SK-N-SH treated with all-trans-retinoic acid at 6 μM for 48 hours (cell line): ENCODE results near the gene NSFL1C.

Experiments used
- ATAC-seq: fragments of 200-7000 bp; cut with Tn5 transposase; 3 replicates; pipeline ENCODE4 v1.9.1; 2020; ENCODE audit warnings: mild to moderate bottlenecking, moderate library complexity
- ARNTL ChIP-seq: fragments of 450-650 bp; formaldehyde crosslinking; IDR thresholded peaks from 2 replicates; pipeline ENCODE4 v1.5.0; 2020; ENCODE audit warnings: low read depth, mild to moderate bottlenecking, moderate library complexity, borderline replicate concordance
- BACH2 ChIP-seq: fragments of 250-450 bp; sonication (Bioruptor Pico); IDR thresholded peaks from 2 replicates; pipeline ENCODE4 v1.9.0; 2021; ENCODE audit warnings: mild to moderate bottlenecking, borderline replicate concordance
- CSDC2 ChIP-seq: fragments of 250-450 bp; sonication (Bioruptor Pico); IDR thresholded peaks from 2 replicates; pipeline ENCODE4 v1.5.0; 2020; ENCODE audit warnings: mild to moderate bottlenecking, moderate library complexity
- ESRRG ChIP-seq: fragments of 250-450 bp; sonication (Bioruptor Pico); IDR thresholded peaks from 2 replicates; pipeline ENCODE4 v1.6.1; 2021; ENCODE audit warnings: mild to moderate bottlenecking
- GLIS3 ChIP-seq: fragments of 250-450 bp; sonication (Bioruptor Pico); IDR thresholded peaks from 2 replicates; pipeline ENCODE4 v1.5.0; 2020; ENCODE audit warnings: mild to moderate bottlenecking, moderate library complexity
- ISL1 ChIP-seq: fragments of 250-450 bp; sonication (Bioruptor Pico); IDR thresholded peaks from 2 replicates; pipeline ENCODE4 v2.1.2; 2022; ENCODE audit warnings: mild to moderate bottlenecking, moderate library complexity
- OSR1 ChIP-seq: fragments of 250-450 bp; sonication (Bioruptor Pico); IDR thresholded peaks from 2 replicates; pipeline ENCODE4 v1.8.0; 2022; ENCODE audit warnings: moderate library complexity, mild to moderate bottlenecking, inconsistent platforms
- PPARA ChIP-seq: fragments of 250-450 bp; sonication (Bioruptor Pico); IDR thresholded peaks from 2 replicates; pipeline ENCODE4 v1.5.0; 2020; ENCODE audit warnings: mild to moderate bottlenecking, borderline replicate concordance
- RARB ChIP-seq: fragments of 250-450 bp; sonication (Bioruptor Pico); IDR thresholded peaks from 2 replicates; pipeline ENCODE4 v1.8.0; 2021; ENCODE audit warnings: mild to moderate bottlenecking, moderate library complexity
- SNAI2 ChIP-seq: fragments of 250-450 bp; sonication (Bioruptor Pico); IDR thresholded peaks from 2 replicates; pipeline ENCODE4 v1.5.0; 2020; ENCODE audit warnings: mild to moderate bottlenecking, moderate library complexity
- TCF4 ChIP-seq: fragments of 250-450 bp; sonication (Bioruptor Pico); IDR thresholded peaks from 2 replicates; pipeline ENCODE4 v1.8.0; 2021; ENCODE audit warnings: mild to moderate bottlenecking, moderate library complexity, borderline replicate concordance
- TOX ChIP-seq: fragments of 250-450 bp; sonication (Bioruptor Pico); IDR thresholded peaks from 2 replicates; pipeline ENCODE4 v1.8.0; 2021; ENCODE audit warnings: mild to moderate bottlenecking, moderate library complexity, borderline replicate concordance
- ZC3H10 ChIP-seq: fragments of 250-450 bp; sonication (Bioruptor Pico); IDR thresholded peaks from 2 replicates; pipeline ENCODE4 v1.5.1; 2021; ENCODE audit warnings: mild to moderate bottlenecking, moderate library complexity
- ZFP3 ChIP-seq: fragments of 250-450 bp; sonication (Bioruptor Pico); IDR thresholded peaks from 2 replicates; pipeline ENCODE4 v1.5.0; 2020; ENCODE audit warnings: mild to moderate bottlenecking, moderate library complexity
- ZNF565 ChIP-seq: fragments of 450-650 bp; formaldehyde crosslinking; conservative IDR thresholded peaks from 2 replicates; pipeline ENCODE4 v1.5.0; 2020; ENCODE audit warnings: low read depth, mild to moderate bottlenecking, moderate library complexity
- ZNF70 ChIP-seq: fragments of 450-650 bp; formaldehyde crosslinking; IDR thresholded peaks from 2 replicates; pipeline ENCODE4 v1.5.0; 2020; ENCODE audit warnings: mild to moderate bottlenecking, moderate library complexity
- ZNF8 ChIP-seq: fragments of 450-650 bp; formaldehyde crosslinking; IDR thresholded peaks from 2 replicates; pipeline ENCODE4 v1.5.0; 2020; ENCODE audit warnings: mild to moderate bottlenecking, moderate library complexity
- TF ChIP-seq, protein P1 (sequence below): fragments of 250-450 bp; sonication (Bioruptor Pico); IDR thresholded peaks from 2 replicates; pipeline ENCODE4 v1.5.1; 2020; ENCODE audit warnings: low read depth, mild to moderate bottlenecking, moderate library complexity
- TF ChIP-seq, protein P2 (sequence below): fragments of 250-450 bp; sonication (Bioruptor Pico); IDR thresholded peaks from 2 replicates; pipeline ENCODE4 v1.5.0; 2020; ENCODE audit warnings: mild to moderate bottlenecking, moderate library complexity
- TF ChIP-seq, protein P3 (sequence below): fragments of 250-450 bp; sonication (Bioruptor Pico); IDR thresholded peaks from 2 replicates; pipeline ENCODE4 v1.5.1; 2021; ENCODE audit warnings: mild to moderate bottlenecking, moderate library complexity
- TF ChIP-seq, protein P4 (sequence below): fragments of 250-450 bp; sonication (Bioruptor Pico); IDR thresholded peaks from 2 replicates; pipeline ENCODE4 v1.8.0; 2020; ENCODE audit warnings: mild to moderate bottlenecking, moderate library complexity, borderline replicate concordance

The NSFL1C gene

DNA sequence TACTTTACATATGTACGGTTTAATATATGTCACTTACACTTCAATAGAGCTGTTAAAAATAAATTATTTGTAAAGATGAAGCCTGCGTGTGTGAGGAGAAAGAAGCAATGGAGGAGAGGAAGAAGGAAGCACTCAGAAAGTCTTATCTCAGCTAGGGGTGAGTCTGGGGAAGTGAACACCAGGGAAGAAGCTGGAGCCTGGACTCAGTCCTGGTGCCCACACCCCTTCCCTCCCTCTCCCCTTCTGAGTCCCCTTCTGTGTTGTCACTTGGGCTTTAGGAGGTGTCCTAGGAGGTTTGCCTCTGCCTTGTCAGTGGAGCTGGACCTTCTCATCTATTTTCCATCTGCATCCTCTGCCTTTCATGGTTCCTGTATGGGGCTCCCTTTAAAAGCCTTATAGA, 22.7 kb upstream of the NSFL1C start:
- TF ChIP-seq ISL1 (CRISPR knock-in tag), result no peak
- no peak for TF ChIP-seq PPARA (CRISPR knock-in tag)
- no peak for TF ChIP-seq ZNF70
- TF ChIP-seq ZFP3, result no peak
- no peak for TF ChIP-seq TCF4 (CRISPR knock-in tag)
- ATAC-seq, result no peak

DNA sequence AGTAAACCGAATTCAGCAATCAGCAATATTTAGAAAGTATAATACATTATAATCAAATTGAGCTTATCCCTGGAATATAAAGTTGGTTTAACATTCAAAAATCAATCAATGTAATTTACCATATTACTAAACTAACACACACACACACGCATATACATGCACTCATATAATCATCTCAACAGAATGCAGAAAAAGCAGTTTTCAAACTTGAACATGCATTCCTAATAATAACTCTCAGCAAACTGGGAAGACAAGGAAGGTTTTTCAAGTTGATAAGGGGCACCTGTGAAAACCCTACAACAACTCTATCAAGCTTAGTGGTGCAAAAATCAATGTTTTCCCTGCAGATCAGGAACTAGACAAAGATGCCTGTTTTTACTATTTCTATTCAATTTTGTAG, 19.9 kb upstream of the NSFL1C start:
- no peak for TF ChIP-seq ZNF8 (CRISPR knock-in tag)
- TF ChIP-seq ZC3H10, result no peak
- TF ChIP-seq ZFP3, result no peak
- no peak for TF ChIP-seq ESRRG
- TF ChIP-seq CSDC2 (CRISPR knock-in tag), result no peak
- TF ChIP-seq, protein P1, sequence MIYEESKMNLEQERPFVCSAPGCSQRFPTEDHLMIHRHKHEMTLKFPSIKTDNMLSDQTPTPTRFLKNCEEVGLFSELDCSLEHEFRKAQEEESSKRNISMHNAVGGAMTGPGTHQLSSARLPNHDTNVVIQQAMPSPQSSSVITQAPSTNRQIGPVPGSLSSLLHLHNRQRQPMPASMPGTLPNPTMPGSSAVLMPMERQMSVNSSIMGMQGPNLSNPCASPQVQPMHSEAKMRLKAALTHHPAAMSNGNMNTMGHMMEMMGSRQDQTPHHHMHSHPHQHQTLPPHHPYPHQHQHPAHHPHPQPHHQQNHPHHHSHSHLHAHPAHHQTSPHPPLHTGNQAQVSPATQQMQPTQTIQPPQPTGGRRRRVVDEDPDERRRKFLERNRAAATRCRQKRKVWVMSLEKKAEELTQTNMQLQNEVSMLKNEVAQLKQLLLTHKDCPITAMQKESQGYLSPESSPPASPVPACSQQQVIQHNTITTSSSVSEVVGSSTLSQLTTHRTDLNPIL (CRISPR knock-in tag), result no peak
- TF ChIP-seq ISL1 (CRISPR knock-in tag), result no peak
- no peak for TF ChIP-seq TCF4 (CRISPR knock-in tag)
- TF ChIP-seq OSR1 (CRISPR knock-in tag), result no peak
- TF ChIP-seq SNAI2 (CRISPR knock-in tag), result no peak
- TF ChIP-seq PPARA (CRISPR knock-in tag), result no peak
- TF ChIP-seq ARNTL (CRISPR knock-in tag), result no peak
- TF ChIP-seq ZNF70, result no peak
- TF ChIP-seq ZNF565, result no peak
- no peak for ATAC-seq

DNA sequence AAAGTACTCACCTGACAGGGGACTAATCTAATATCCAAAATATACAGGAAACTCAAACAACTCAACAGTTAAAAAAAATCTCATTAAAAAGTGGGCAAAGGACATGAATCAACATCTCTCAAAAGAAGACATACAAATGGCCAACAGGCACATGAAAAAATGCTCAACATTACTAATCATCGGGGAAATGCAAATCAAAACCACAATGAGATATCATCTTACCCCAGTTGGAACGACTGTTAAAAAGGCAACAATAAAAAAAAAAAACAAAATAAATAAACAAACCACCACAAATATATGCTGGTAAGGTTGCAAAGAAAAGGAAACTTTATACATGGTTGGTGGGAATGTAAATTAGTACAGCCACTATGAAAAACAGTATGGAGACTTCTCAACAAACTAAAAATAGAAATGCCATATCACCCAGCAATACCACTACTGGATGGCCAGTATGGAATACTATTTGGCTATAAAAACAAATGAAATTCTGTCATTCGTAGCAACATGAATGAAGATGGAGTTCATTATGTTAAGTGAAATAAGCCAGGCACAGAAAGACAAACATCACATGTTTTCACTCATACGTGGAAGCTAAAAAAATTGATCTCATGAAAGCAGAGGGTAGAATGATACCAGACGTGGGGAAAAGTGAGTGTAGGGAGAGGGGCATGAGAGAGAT, 17.9 kb upstream of the NSFL1C start:
- ATAC-seq, result no peak
- TF ChIP-seq ISL1 (CRISPR knock-in tag) (no peak), ESRRG (no peak), ZC3H10 (no peak), ZNF70 (no peak), TCF4 (CRISPR knock-in tag) (no peak), ZNF8 (CRISPR knock-in tag) (no peak), BACH2 (CRISPR knock-in tag) (no peak), ZNF565 (no peak), GLIS3 (CRISPR knock-in tag) (no peak), RARB (CRISPR knock-in tag) (no peak)
- TF ChIP-seq, protein P2, sequence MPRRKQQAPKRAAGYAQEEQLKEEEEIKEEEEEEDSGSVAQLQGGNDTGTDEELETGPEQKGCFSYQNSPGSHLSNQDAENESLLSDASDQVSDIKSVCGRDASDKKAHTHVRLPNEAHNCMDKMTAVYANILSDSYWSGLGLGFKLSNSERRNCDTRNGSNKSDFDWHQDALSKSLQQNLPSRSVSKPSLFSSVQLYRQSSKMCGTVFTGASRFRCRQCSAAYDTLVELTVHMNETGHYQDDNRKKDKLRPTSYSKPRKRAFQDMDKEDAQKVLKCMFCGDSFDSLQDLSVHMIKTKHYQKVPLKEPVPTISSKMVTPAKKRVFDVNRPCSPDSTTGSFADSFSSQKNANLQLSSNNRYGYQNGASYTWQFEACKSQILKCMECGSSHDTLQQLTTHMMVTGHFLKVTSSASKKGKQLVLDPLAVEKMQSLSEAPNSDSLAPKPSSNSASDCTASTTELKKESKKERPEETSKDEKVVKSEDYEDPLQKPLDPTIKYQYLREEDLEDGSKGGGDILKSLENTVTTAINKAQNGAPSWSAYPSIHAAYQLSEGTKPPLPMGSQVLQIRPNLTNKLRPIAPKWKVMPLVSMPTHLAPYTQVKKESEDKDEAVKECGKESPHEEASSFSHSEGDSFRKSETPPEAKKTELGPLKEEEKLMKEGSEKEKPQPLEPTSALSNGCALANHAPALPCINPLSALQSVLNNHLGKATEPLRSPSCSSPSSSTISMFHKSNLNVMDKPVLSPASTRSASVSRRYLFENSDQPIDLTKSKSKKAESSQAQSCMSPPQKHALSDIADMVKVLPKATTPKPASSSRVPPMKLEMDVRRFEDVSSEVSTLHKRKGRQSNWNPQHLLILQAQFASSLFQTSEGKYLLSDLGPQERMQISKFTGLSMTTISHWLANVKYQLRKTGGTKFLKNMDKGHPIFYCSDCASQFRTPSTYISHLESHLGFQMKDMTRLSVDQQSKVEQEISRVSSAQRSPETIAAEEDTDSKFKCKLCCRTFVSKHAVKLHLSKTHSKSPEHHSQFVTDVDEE (CRISPR knock-in tag), result no peak
- TF ChIP-seq, protein P1 (CRISPR knock-in tag), result no peak
- TF ChIP-seq, protein P3, sequence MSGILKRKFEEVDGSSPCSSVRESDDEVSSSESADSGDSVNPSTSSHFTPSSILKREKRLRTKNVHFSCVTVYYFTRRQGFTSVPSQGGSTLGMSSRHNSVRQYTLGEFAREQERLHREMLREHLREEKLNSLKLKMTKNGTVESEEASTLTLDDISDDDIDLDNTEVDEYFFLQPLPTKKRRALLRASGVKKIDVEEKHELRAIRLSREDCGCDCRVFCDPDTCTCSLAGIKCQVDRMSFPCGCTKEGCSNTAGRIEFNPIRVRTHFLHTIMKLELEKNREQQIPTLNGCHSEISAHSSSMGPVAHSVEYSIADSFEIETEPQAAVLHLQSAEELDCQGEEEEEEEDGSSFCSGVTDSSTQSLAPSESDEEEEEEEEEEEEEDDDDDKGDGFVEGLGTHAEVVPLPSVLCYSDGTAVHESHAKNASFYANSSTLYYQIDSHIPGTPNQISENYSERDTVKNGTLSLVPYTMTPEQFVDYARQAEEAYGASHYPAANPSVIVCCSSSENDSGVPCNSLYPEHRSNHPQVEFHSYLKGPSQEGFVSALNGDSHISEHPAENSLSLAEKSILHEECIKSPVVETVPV (CRISPR knock-in tag), result no peak
- TF ChIP-seq, all 23 proteins: peak for 0

DNA sequence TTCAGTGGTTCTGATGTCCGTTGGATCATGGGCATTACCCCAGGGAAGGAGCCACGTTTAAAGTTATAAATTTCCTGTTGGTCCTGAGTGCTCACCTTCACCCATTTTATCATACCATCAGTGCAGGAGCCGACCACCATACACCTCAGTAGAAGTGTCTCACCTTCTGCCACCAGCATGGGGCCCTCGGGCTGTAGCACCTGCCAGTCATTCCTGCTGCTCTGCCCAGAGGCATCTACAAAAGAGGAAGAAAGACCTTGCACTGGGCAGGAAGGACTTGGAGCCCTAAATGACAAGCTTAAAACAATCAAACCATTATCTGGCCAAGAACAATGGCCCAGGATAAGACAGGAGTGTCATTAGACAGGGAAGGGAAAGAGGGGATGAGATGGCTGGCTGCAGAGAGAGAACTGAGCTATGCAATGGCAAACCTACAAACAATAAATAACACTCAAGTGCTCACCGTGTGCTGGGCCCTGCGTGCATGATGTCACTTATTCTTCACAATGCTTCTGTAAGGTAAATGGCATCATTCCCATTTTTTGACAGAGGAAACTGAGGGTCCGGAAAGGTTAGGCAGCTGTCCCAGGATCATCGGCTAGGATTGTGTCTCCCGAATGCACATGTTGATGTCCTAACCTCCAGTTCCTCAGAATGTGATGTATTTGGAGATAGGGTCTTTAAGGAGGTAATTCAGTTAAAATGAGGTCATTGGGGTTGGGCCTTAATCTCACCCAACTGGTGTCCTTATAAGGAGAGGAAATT, 13.4 kb upstream of the NSFL1C start:
- ATAC-seq, result no peak
- TF ChIP-seq ESRRG (no peak), GLIS3 (CRISPR knock-in tag) (no peak), CSDC2 (CRISPR knock-in tag) (no peak), ZNF8 (CRISPR knock-in tag) (no peak), RARB (CRISPR knock-in tag) (no peak), TOX (no peak), TCF4 (CRISPR knock-in tag) (no peak), ZNF70 (no peak), ZNF565 (no peak), PPARA (CRISPR knock-in tag) (no peak), BACH2 (CRISPR knock-in tag) (no peak), SNAI2 (CRISPR knock-in tag) (no peak)
- TF ChIP-seq, protein P4, sequence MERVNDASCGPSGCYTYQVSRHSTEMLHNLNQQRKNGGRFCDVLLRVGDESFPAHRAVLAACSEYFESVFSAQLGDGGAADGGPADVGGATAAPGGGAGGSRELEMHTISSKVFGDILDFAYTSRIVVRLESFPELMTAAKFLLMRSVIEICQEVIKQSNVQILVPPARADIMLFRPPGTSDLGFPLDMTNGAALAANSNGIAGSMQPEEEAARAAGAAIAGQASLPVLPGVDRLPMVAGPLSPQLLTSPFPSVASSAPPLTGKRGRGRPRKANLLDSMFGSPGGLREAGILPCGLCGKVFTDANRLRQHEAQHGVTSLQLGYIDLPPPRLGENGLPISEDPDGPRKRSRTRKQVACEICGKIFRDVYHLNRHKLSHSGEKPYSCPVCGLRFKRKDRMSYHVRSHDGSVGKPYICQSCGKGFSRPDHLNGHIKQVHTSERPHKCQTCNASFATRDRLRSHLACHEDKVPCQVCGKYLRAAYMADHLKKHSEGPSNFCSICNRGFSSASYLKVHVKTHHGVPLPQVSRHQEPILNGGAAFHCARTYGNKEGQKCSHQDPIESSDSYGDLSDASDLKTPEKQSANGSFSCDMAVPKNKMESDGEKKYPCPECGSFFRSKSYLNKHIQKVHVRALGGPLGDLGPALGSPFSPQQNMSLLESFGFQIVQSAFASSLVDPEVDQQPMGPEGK (CRISPR knock-in tag), result no peak
- TF ChIP-seq, protein P3 (CRISPR knock-in tag), result no peak
- TF ChIP-seq, protein P1 (CRISPR knock-in tag), result no peak
